ENCODE data around the gene LTB. TPM values are rescaled to one million over a fixed set of nuclear protein-coding genes. Genes with fewer than 3 reads are reported as not detected.

Gene LTB
- total and polyA plus RNA-seq, 12 donors, result 0.26 to 10.0 (median 0.65) TPM; not detected in 1

- Histone ChIP-seq H3K36me3 (peaks cover 0 to 8% (median 0%) of the 10 kb centered on the region in 9 donors), H3K27ac (peak overlapping the region in 1 of 10 donors; percentile 94), H3K4me3 (no peak overlapping the region), H3K4me1 (peaks cover 0 to 55% (median 3%) of the 10 kb centered on the region in 9 donors), H3K9me3 (no peaks in the 10 kb centered on the region), H3K27me3 (peaks cover 0 to 9% (median 0%) of the 10 kb centered on the region in 7 donors)
- no peak for TF ChIP-seq CTCF (IDR thresholded peaks at IDR 0.05)
- ATAC-seq (peak in 1 of 8 donors; percentile 12), DNase-seq (no peak)
- 40 to 52% methylated on average over 9 of the region's 9 CpGs for WGBS, 2 donors
- intact Hi-C loops (cut with DNase I), result no loop called here
Measured at GRCh38 chr6:31588871-31589650, 6.8 kb upstream of the LTB start.

- DNase-seq, result no peak
- TF ChIP-seq CTCF (IDR thresholded peaks at IDR 0.05), result no peak
- peaks cover 0 to 8% (median 0%) of the 10 kb centered on the region in 9 donors for H3K36me3 ChIP-seq
- ATAC-seq, result no peak
- peak overlapping the region in 3 of 10 donors; percentile 44 to 94 (median 67) for H3K27ac ChIP-seq
- H3K9me3 ChIP-seq, result no peaks in the 10 kb centered on the region
- H3K4me1 ChIP-seq, result peaks cover 0 to 57% (median 3%) of the 10 kb centered on the region in 9 donors
- H3K27me3 ChIP-seq, result peaks cover 0 to 9% (median 0%) of the 10 kb centered on the region in 7 donors
- intact Hi-C loops (cut with DNase I), result no loop called here
- H3K4me3 ChIP-seq, result peak overlapping the region in 4 of 10 donors; percentile 0 to 51 (median 6)
- 70 to 73% methylated on average over 12 of the region's 12 CpGs for WGBS, 2 donors
Measured at GRCh38 chr6:31587791-31588777, 5.9 kb upstream of the LTB start.

- Histone ChIP-seq H3K4me3 (peak overlapping the region in 3 of 10 donors; percentile 11 to 51 (median 20)), H3K9me3 (no peaks in the 10 kb centered on the region), H3K36me3 (peaks cover 0 to 8% (median 0%) of the 10 kb centered on the region in 9 donors), H3K4me1 (peaks cover 0 to 70% (median 11%) of the 10 kb centered on the region in 9 donors), H3K27me3 (peaks cover 0 to 9% (median 0%) of the 10 kb centered on the region in 7 donors), H3K27ac (peak overlapping the region in 5 of 10 donors; percentile 22 to 94 (median 44))
- DNase-seq (no peak), ATAC-seq (peak; percentile 47 to 74 (median 56))
- 63% methylated on average over 9 of the region's 9 CpGs for WGBS, 2 donors
- TF ChIP-seq CTCF (IDR thresholded peaks at IDR 0.05), result no peak
- intact Hi-C loops (cut with DNase I), result no loop called here
Measured at GRCh38 chr6:31586599-31587281, 4.5 kb upstream of the LTB start.

All from heart right ventricle (tissue), 16 donors.